A549 (cell line): ENCODE measurements around the gene LBHD2. TPM values are rescaled to one million over a fixed set of nuclear protein-coding genes. Genes with fewer than 3 reads are reported as not detected.

ENCODE experiments used
- ATAC-seq, 2 experiments: fragments of 200-7000 bp in 1 of 2; fragments of >200 bp in 1 of 2; cut with Nextera tagmentation in 1 of 2; cut with Tn5 transposase in 1 of 2; 3 replicates each; pipeline versions ENCODE4 v1.8.0 to v1.9.1; 2018 to 2020; ENCODE audit warnings: mild to moderate bottlenecking in 1 of 2, moderate library complexity in 1 of 2
- CTCF ChIA-PET: fragments of 300-600 bp; sonication (Branson Sonifier 250); formaldehyde crosslinking; extraction: SDS; loops from one replicate; lab custom pipeline; 2021; ENCODE audit warnings: antibody characterized with exemption, inconsistent platforms; lab: Yijun Ruan, JAX
- POLR2A ChIA-PET: fragments of 350-600 bp; formaldehyde crosslinking; extraction: SDS; loops from one replicate; lab custom pipeline; 2021; ENCODE audit warnings: antibody characterized with exemption, inconsistent platforms; lab: Yijun Ruan, JAX
- DNase-seq, 2 experiments: peaks; one replicate each; pipeline versions ENCODE4 v3.0.0 to v3.0.0-alpha.2; 2011 to 2016; ENCODE audit warnings: low read depth in 1 of 2, low spot score in 1 of 2
- FAIRE-seq: peaks from 2 replicates; lab custom pipeline; 2011; peaks lifted over from hg19 to GRCh38; lab: Jason Lieb, UNC
- H3K27ac ChIP-seq, 2 experiments: fragments of >200 bp; sonication (Bioruptor Twin); formaldehyde crosslinking; 3 replicates each; pipeline ENCODE4 v1.5.1; 2016 to 2017
- H3K4me1 ChIP-seq: fragments of >200 bp; sonication (Bioruptor Twin); formaldehyde crosslinking; 3 replicates; pipeline ENCODE4 v1.6.1; 2016
- H3K4me2 ChIP-seq: fragments of >200 bp; sonication (Bioruptor Twin); formaldehyde crosslinking; 3 replicates; pipeline ENCODE4 v1.6.1; 2016
- H3K4me3 ChIP-seq: fragments of >200 bp; sonication (Bioruptor Twin); formaldehyde crosslinking; 3 replicates; pipeline ENCODE4 v1.5.1; 2016
- H3K9me3 ChIP-seq: fragments of >200 bp; sonication (Bioruptor Twin); formaldehyde crosslinking; 3 replicates; pipeline ENCODE4 v1.6.1; 2016
- ATOH8 ChIP-seq: fragments of 250-450 bp; sonication (Bioruptor Pico); IDR thresholded peaks from 2 replicates; pipeline ENCODE4 v1.5.0; 2020; ENCODE audit warnings: low read depth, mild to moderate bottlenecking, moderate library complexity
- BCL3 ChIP-seq: fragments of >200 bp; sonication (Bioruptor Twin); formaldehyde crosslinking; IDR thresholded peaks from 3 replicates; pipeline ENCODE4 v1.6.1; 2016
- CHD4 ChIP-seq: fragments of 200-600 bp; sonication (generic); IDR thresholded peaks from 2 replicates; pipeline ENCODE4 v1.6.1; 2016; ENCODE audit warnings: antibody characterized with exemption, mild to moderate bottlenecking, borderline replicate concordance
- CTCF ChIP-seq: fragments of >200 bp; sonication (Bioruptor Twin); formaldehyde crosslinking; IDR thresholded peaks from 3 replicates; pipeline ENCODE4 v1.5.1; 2016
- E2F6 ChIP-seq: IDR thresholded peaks from 2 replicates; pipeline ENCODE4 v1.6.1; 2012; ENCODE audit warnings: low read depth, borderline replicate concordance
- EHMT2 ChIP-seq: fragments of 200-600 bp; sonication (generic); IDR thresholded peaks from 2 replicates; pipeline ENCODE4 v1.6.1; 2016; ENCODE audit warnings: antibody characterized with exemption, low read depth, mild to moderate bottlenecking, moderate library complexity
- GATA3 ChIP-seq: IDR thresholded peaks from 2 replicates; pipeline ENCODE4 v1.6.1; 2012; ENCODE audit warnings: borderline replicate concordance
- JUN ChIP-seq, 2 experiments: fragments of >200 bp; sonication (Bioruptor Twin); formaldehyde crosslinking; IDR thresholded peaks; 2 replicates in 1 of 2; 3 replicates in 1 of 2; pipeline ENCODE4 v1.6.1; 2016 to 2017
- KDM5A ChIP-seq: fragments of 200-600 bp; sonication (generic); IDR thresholded peaks from 2 replicates; pipeline ENCODE4 v1.6.1; 2016; ENCODE audit warnings: antibody characterized with exemption, mild to moderate bottlenecking
- MAX ChIP-seq: IDR thresholded peaks from 2 replicates; pipeline ENCODE4 v1.6.1; 2012
- MYC ChIP-seq: IDR thresholded peaks from 2 replicates; pipeline ENCODE4 v1.6.1; 2012; ENCODE audit warnings: mild to moderate bottlenecking, inconsistent platforms, low read length, improper control_type of control experiment, borderline replicate concordance
- NPAS2 ChIP-seq: fragments of 250-450 bp; sonication (Bioruptor Pico); IDR thresholded peaks from 2 replicates; pipeline ENCODE4 v1.8.0; 2022; ENCODE audit warnings: mild to moderate bottlenecking, moderate library complexity, borderline replicate concordance
- NR3C1 ChIP-seq: fragments of >200 bp; sonication (Bioruptor Twin); formaldehyde crosslinking; IDR thresholded peaks from 3 replicates; pipeline ENCODE4 v1.6.1; 2017
- PBX3 ChIP-seq: IDR thresholded peaks from 2 replicates; pipeline ENCODE4 v1.6.1; 2012
- PHF8 ChIP-seq: fragments of 200-600 bp; sonication (generic); IDR thresholded peaks from 2 replicates; pipeline ENCODE4 v1.6.1; 2016; ENCODE audit warnings: low read depth, mild to moderate bottlenecking, antibody characterized with exemption, moderate library complexity, borderline replicate concordance
- POLR2A ChIP-seq: IDR thresholded peaks from 2 replicates; pipeline ENCODE4 v1.6.1; 2012; ENCODE audit warnings: mild to moderate bottlenecking, low read length
- ZC3H11A ChIP-seq: fragments of 450-650 bp; IDR thresholded peaks from 2 replicates; pipeline ENCODE4 v1.6.1; 2014; ENCODE audit warnings: antibody characterized with exemption, mild to moderate bottlenecking
- ZFP36 ChIP-seq: fragments of 450-650 bp; IDR thresholded peaks from 2 replicates; pipeline ENCODE4 v1.6.1; 2014; ENCODE audit warnings: borderline replicate concordance; ENCODE audit not compliant: partially characterized antibody
- ZNF302 ChIP-seq: fragments of 250-450 bp; sonication (Bioruptor Pico); IDR thresholded peaks from 2 replicates; pipeline ENCODE4 v1.9.0; 2021; ENCODE audit warnings: inconsistent platforms, mild to moderate bottlenecking, moderate library complexity
- WGBS: methylation state at CpG from one replicate; pipeline ENCODE4 v1.1.6; 2017; ENCODE audit errors: missing lambda C conversion rate; 5-methylcytosine and 5-hydroxymethylcytosine counted together
- polyA plus RNA-seq, 4 experiments: library from polyadenylated mRNA; depleted of rRNA in 3 of 4; stranded (reverse); fragments of >200 nt; fragmentation: RNase III in 1 of 4; extraction: RNeasy Plus Mini Kit Qiagen cat#74134 plus additional on column Dnase treatment in 1 of 4; gene quantifications; 2 replicates in 3 of 4; 3 replicates in 1 of 4; pipeline ENCODE4 v1.2.3, GENCODE V29; 2011 to 2017

LBHD2 gene
- polyA plus RNA-seq, 2 of the 4 experiments (the other 2 are of a cell fraction) = not detected

- no peaks in the 10 kb centered on the region for H3K9me3 ChIP-seq
- H3K4me3 ChIP-seq = peak within 1 kb of the TSS; percentile 83
- no peak for TF ChIP-seq EHMT2
- TF ChIP-seq KDM5A = no peak
- peak; percentile 20; the same call in 1 of the 2 replicates for TF ChIP-seq ATOH8 (CRISPR knock-in tag)
- no peak for TF ChIP-seq ZC3H11A
- no peak for TF ChIP-seq NPAS2
- no peak for TF ChIP-seq ZNF302
- TF ChIP-seq E2F6 = 0 out of 2 replicates have a peak, but pooled peaks have one; percentile 26
- peak in 1 of 2 experiments; percentile 93; a peak in 4 of 5 replicates for TF ChIP-seq JUN (IDR thresholded peaks at IDR 0.05)
- TF ChIP-seq POLR2A = peak; percentile 99
- TF ChIP-seq GATA3 = no peak; the same call in 1 of the 2 replicates
- TF ChIP-seq CTCF = no peak
- TF ChIP-seq MYC = no peak
- peak; percentile 85 for TF ChIP-seq BCL3
- no peak for TF ChIP-seq ZFP36
- TF ChIP-seq PHF8 = no peak
- TF ChIP-seq CHD4 = no peak
- TF ChIP-seq MAX = peak; percentile 48
- TF ChIP-seq PBX3 = peak; percentile 44; the same call in 1 of the 2 replicates
- no peak for TF ChIP-seq NR3C1
- CTCF ChIA-PET = interaction anchor here (0.6 to 24.1 kb wide), 13 partner anchors 8 to 211 kb away, joined by 3 to 544 read pairs (median 6); partner anchors contain the start of gene EIF5
- 6% methylated on average over 24 of the region's 74 CpGs for WGBS
- FAIRE-seq (no peak), ATAC-seq (peak; percentile 27 to 46), DNase-seq (peak in 1 of 2 experiments; percentile 73)
- H3K4me1 ChIP-seq = peaks cover 71% of the 10 kb centered on the region
- peak within 1 kb of the TSS; percentile 94 for H3K4me2 ChIP-seq
- peak within 1 kb of the TSS; percentile 96 to 98 for H3K27ac ChIP-seq
- POLR2A ChIA-PET = interaction anchor here (1.0 to 1.8 kb wide), 3 partner anchors 14 to 18 kb away, joined by 3 to 11 read pairs (median 8); no protein-coding TSS in a partner anchor
Observed at GRCh38 chr14:103122947-103123633, 39.1 kb downstream of the LBHD2 start, which contains the start of gene TNFAIP2. Gene TNFAIP2 (plus strand): TSS chr14:103123461. CDS start chr14:103126458, 2,997 bp downstream.
